Measurements from ENCODE around the gene PTPRN2.

Gene PTPRN2

DNA sequence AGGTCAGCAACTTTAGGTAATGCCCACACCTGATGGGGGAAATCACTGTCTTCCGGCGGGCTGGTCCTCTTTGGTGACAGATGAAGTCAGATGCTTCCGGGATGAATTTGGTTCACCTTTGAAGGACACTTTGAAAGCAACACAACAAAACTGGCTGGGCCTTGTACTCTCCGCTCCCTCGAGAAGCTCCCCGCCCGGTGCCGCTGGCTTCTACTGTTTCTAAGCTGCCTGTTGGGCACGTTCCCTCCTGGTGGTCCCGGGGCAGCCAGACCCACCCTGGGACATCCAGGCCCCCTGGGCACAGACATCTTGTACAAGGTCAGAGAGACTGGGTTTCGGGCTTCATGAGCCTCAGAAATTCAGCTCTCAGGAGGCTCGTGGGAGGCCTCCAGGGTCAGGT lies 798.5 kb downstream of the PTPRN2 start:
- no peak for DNase-seq (ENCODE audit: low spot score)
- TF ChIP-seq CTCF (IDR thresholded peaks at IDR 0.05; ENCODE audit: borderline replicate concordance, control extremely low read depth, extremely low read depth, insufficient read depth, missing control alignments): no peak
- in situ Hi-C loops (cut with MboI; ENCODE audit: low sequenced_read_pairs, unreplicated experiment): no loop called here

DNA sequence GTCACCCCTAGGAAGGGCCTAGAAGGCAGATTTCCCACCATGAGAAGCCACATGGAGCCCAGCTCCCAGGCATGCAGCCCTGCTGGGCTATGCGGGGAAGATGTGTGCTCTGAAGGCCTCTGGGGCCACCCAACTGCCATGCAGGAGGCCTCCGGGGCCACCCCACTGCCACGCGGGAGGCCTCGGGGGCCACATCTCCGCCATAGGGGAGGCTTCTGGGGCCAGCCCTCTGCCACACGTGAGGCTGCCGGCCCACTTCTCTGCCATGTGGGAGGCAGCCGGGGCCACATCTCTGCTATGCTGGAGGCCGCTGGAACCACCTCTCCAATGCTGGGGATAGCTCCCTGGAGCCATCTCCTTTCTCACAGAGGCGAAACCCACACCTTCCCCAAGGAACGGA lies 799.0 kb downstream of the PTPRN2 start:
- no peak for TF ChIP-seq CTCF (IDR thresholded peaks at IDR 0.05; ENCODE audit: borderline replicate concordance, control extremely low read depth, extremely low read depth, insufficient read depth, missing control alignments)
- in situ Hi-C loops (cut with MboI; ENCODE audit: low sequenced_read_pairs, unreplicated experiment): no loop called here
- DNase-seq (ENCODE audit: low spot score): no peak

- TF ChIP-seq CTCF (IDR thresholded peaks at IDR 0.05; ENCODE audit: borderline replicate concordance, control extremely low read depth, extremely low read depth, insufficient read depth, missing control alignments): no peak
- DNase-seq (ENCODE audit: low spot score): no peak
- in situ Hi-C loops (cut with MboI; ENCODE audit: low sequenced_read_pairs, unreplicated experiment): no loop called here
These were observed 800.3 kb downstream of the PTPRN2 start for GRCh38 chr7:157787275-157787701.

DNA sequence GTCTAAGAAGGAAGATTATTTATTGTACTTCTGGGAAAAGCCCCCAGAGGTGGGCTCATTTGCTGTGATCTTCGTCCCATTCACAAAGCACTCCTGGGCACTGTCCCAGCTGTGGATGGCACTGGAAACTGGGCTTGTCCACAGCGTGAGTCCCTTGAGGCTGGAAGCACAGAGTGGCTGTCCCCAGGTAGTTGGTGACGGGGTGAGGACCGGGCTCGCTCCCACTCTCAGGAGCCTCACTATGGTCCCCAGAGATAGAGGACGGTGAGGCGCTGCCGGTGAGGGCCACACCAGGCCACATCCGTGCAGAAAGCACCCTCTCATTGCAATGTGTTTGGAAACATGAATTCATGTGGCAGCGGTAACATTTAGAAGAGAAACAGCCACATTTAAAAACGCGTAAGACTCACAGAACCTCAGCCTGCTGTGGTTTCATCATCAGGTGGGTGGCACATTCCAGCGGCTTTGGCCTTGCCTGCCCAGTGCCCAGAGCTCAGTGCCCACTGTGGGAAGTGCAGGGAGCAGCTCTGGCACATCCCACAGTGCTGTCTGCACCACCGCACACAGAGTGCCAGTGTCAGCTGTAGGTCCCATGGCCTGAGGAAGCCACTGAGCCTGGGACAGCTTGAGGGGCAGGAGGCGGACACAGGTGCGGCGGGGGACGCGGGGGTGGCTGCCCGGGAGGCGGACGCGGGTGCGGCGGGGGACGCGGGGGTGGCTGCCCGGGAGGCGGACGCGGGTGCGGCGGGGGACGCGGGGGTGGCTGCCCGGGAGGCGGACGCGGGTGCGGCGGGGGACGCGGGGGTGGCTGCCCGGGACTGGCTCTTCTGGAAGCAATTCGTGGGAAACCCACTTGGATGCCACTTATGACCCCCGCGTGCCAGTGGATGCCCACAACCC lies 801.0 kb downstream of the PTPRN2 start:
- in situ Hi-C loops (cut with MboI; ENCODE audit: low sequenced_read_pairs, unreplicated experiment): no loop called here
- no peak for DNase-seq (ENCODE audit: low spot score)
- no peak for TF ChIP-seq CTCF (IDR thresholded peaks at IDR 0.05; ENCODE audit: borderline replicate concordance, control extremely low read depth, extremely low read depth, insufficient read depth, missing control alignments)

- TF ChIP-seq CTCF (IDR thresholded peaks at IDR 0.05; ENCODE audit: borderline replicate concordance, control extremely low read depth, extremely low read depth, insufficient read depth, missing control alignments): no peak
- DNase-seq (ENCODE audit: low spot score): no peak
- in situ Hi-C loops (cut with MboI; ENCODE audit: low sequenced_read_pairs, unreplicated experiment): no loop called here
These were observed 802.0 kb downstream of the PTPRN2 start for GRCh38 chr7:157785486-157786186.

GRCh38 chr7:157784979-157785441 lies 802.6 kb downstream of the PTPRN2 start:
- no peak for DNase-seq (ENCODE audit: low spot score)
- no peak for TF ChIP-seq CTCF (IDR thresholded peaks at IDR 0.05; ENCODE audit: borderline replicate concordance, control extremely low read depth, extremely low read depth, insufficient read depth, missing control alignments)
- in situ Hi-C loops (cut with MboI; ENCODE audit: low sequenced_read_pairs, unreplicated experiment): no loop called here
